ENCODE measurements around the gene ZNF688.

DNA sequence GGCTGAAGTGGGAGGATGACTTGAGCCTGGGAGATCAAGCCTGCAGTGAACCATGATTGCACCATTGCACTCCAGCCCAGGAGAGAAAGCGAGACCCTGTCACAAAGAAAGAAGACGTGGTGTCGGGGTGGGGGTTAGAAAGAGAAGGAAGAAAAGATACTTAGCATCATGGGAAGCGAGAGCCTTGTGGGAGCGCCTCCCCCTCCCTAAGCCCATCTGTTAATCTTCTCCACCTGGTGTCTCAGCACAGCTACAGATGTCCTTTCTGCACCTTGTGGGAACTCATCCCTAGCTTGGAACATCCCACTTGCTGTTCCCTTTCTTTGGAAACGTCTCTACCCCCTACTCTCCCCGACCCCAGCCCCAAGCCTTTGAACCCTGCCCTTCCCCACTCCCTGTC, 6.0 kb downstream of the ZNF688 start:
- TF ChIP-seq, protein P1, sequence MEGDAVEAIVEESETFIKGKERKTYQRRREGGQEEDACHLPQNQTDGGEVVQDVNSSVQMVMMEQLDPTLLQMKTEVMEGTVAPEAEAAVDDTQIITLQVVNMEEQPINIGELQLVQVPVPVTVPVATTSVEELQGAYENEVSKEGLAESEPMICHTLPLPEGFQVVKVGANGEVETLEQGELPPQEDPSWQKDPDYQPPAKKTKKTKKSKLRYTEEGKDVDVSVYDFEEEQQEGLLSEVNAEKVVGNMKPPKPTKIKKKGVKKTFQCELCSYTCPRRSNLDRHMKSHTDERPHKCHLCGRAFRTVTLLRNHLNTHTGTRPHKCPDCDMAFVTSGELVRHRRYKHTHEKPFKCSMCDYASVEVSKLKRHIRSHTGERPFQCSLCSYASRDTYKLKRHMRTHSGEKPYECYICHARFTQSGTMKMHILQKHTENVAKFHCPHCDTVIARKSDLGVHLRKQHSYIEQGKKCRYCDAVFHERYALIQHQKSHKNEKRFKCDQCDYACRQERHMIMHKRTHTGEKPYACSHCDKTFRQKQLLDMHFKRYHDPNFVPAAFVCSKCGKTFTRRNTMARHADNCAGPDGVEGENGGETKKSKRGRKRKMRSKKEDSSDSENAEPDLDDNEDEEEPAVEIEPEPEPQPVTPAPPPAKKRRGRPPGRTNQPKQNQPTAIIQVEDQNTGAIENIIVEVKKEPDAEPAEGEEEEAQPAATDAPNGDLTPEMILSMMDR (IDR thresholded peaks at IDR 0.05): no peak
- no peak for TF ChIP-seq POLR2A (IDR thresholded peaks at IDR 0.05)
